ENCODE measurements around the gene GSKIP. TPM values are rescaled to one million over a fixed set of nuclear protein-coding genes. Genes with fewer than 3 reads are reported as not detected.
A peak's percentile ranks its signal among the peaks of the same experiment; 100 is the strongest.

Gene GSKIP
- total RNA-seq, result 10 to 100 TPM; 30.3 to 65.1 (median 49.7) TPM

DNA sequence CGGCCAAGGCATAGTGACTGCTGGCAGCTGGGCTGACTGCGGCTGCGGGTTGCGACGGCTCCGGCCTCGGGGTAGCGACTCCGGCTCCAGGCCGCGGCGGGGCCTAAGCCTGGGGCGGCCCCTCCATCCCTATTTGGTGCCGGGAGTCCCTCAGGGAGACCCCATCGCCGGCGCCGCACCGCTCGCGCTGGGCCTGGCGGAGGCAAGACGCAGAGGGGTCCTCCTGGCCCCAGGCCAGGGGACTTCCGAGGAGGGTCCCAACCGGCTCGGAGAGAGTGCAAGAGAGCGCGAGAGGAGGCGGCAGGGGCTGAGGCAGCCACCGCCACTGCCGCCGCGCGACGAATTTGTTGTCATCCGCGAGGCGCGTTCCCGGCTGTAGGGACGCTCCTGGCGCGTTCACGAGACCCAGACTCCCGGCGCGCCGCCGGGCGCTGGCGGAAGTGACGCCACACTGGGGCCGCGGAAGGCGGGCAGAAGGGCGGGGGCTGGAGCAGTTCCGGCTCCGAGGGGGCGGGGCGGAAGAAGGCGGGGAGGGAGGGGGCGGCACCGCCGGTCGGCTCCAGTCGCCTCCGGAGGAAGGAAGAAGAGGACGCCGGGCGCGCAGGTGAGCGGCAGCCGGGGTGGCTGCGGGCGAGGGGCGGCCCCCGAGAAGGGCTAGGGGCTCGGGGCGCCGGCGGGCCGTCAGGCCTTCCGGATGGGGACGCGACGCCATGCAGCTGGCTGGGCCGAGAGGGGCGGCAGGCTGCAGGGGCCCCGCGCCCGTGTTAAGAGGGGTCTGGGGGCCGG, at the start of gene GSKIP, which contains the start of gene ATG2B:
Gene GSKIP, plus strand, starts transcription at position 562 of the 786 bp plus-strand sequence. CDS start 18,722 bp downstream, outside the sequence.
Gene ATG2B, minus strand, starts transcription at position 377 of the 786 bp plus-strand sequence. Its CDS starts 365 bp downstream, at position 12.
- 2% methylated on average over 18 of the region's 92 CpGs; no CpG with 5 or more reads in 1 of the 2 donors for WGBS, 2 donors
- H3K27ac ChIP-seq, result peak within 1 kb of the TSS; percentile 94 to 99 (median 96)
- no peaks in the 10 kb centered on the region for H3K27me3 ChIP-seq
- intact Hi-C loops (cut with DNase I), result no loop called here
- H3K9me3 ChIP-seq, result no peaks in the 10 kb centered on the region
- H3K4me3 ChIP-seq, result peak within 1 kb of the TSS; percentile 72 to 100 (median 92)
- H3K4me1 ChIP-seq, result peaks cover 14 to 53% (median 25%) of the 10 kb centered on the region in 3 donors
- no peaks in the 10 kb centered on the region for H3K36me3 ChIP-seq
- peak; percentile 65 for DNase-seq
- TF ChIP-seq CTCF (IDR thresholded peaks at IDR 0.05) (no peak), POLR2A (IDR thresholded peaks at IDR 0.05) (peak in 3 of 4 donors; percentile 59 to 83 (median 64))

DNA sequence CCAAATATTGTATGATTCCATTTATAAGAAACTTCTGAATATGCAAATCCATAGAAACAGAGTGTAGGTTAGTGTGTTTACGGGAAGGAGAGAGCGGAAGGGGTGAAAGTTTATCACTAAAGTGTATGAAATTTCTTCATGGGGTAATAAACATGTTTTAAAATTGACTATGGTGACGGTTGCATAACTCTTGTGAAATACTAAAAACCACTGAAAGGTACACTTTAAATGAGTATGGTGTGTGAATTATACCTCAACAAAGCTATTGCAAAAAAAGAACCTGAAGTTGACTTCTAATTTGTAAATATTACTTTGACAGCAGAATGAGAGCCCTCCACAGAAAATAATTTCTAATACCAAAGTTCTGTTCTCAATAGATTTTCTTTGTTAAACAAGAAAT, 47.2 kb upstream of the GSKIP start:
- Histone ChIP-seq H3K36me3 (peaks cover 6 to 93% (median 14%) of the 10 kb centered on the region in 3 donors), H3K27me3 (no peaks in the 10 kb centered on the region), H3K4me3 (no peak overlapping the region), H3K27ac (no peak overlapping the region), H3K9me3 (no peaks in the 10 kb centered on the region), H3K4me1 (no peaks in the 10 kb centered on the region)
- intact Hi-C loops (cut with DNase I), result no loop called here
- DNase-seq, result no peak
- TF ChIP-seq POLR2A (IDR thresholded peaks at IDR 0.05) (no peak), CTCF (IDR thresholded peaks at IDR 0.05) (no peak)
- 90 to 94% methylated on average over 3 of the region's 3 CpGs for WGBS, 2 donors

DNA sequence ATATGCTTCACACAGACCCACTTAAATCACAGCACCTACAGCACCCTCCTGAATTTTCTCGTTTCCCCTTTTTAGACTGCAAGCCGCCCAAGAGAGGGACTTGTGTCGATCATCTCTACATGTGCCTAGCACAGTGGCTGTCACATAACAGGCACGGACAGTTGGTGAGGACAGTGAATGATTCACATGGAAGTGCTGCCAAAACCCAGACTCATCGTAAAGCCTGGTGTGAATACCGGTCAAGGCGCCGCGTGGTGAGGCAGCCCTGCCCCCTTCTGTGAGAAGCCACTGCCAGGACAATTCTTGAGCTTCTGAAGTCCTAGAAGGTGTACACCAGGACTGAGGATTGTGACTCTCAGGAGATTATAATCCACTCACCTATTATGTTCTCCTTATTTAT, 44.5 kb upstream of the GSKIP start:
- Histone ChIP-seq H3K4me3 (no peak overlapping the region), H3K36me3 (peaks cover 0 to 92% (median 15%) of the 10 kb centered on the region in 3 donors), H3K9me3 (no peaks in the 10 kb centered on the region), H3K27me3 (no peaks in the 10 kb centered on the region), H3K4me1 (no peaks in the 10 kb centered on the region), H3K27ac (no peak overlapping the region)
- TF ChIP-seq POLR2A (IDR thresholded peaks at IDR 0.05), result no peak
- no peak for TF ChIP-seq CTCF (IDR thresholded peaks at IDR 0.05)
- 89 to 96% methylated on average over 9 of the region's 9 CpGs for WGBS, 2 donors
- no peak for DNase-seq
- intact Hi-C loops (cut with DNase I), result no loop called here

DNA sequence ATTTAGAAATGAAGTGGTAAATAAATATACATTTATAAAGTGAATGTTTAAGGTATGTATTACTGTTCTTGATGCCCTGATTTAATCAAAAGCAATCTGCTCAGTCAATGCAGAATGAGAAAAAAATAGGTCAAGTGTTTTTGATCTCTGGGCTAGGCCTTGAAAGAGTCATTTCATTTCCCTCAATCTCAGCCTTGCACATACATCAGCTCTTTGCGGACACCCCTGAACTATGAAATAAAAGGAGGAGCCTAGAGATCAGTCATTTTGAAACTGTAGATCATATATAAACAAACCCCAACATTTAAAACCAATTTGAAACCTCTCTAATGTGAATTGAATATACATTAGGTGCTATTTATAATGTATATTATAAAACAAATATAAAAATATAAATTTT, 42.7 kb upstream of the GSKIP start:
- TF ChIP-seq CTCF (IDR thresholded peaks at IDR 0.05) (no peak), POLR2A (IDR thresholded peaks at IDR 0.05) (no peak)
- Histone ChIP-seq H3K9me3 (no peaks in the 10 kb centered on the region), H3K27ac (no peak overlapping the region), H3K27me3 (no peaks in the 10 kb centered on the region), H3K4me1 (no peaks in the 10 kb centered on the region), H3K36me3 (peaks cover 0 to 92% (median 15%) of the 10 kb centered on the region in 3 donors), H3K4me3 (no peak overlapping the region)
- DNase-seq, result no peak
- 90 to 94% methylated on average over 1 of the region's 1 CpG for WGBS, 2 donors
- intact Hi-C loops (cut with DNase I), result no loop called here

DNA sequence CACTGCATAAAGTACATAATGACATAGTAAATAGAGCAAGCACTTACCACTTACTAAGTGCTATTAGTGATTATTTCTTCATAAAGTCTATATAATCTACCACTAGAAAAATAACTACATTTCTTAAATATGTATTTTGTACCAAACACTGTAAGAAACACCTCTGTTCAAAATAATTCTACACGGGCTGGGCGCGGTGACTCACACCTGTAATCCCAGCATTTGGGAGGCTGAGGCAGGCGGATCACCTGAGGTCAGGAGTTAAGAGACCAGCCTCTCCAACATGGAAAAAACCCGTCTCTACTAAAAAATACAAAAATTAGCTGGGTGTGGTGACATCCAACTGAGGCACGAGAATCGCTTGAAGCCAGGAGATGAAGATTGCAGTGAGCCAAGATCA, 39.1 kb upstream of the GSKIP start:
- no peak overlapping the region for H3K4me3 ChIP-seq
- no peak overlapping the region for H3K27ac ChIP-seq
- no peak for DNase-seq
- intact Hi-C loops (cut with DNase I), result no loop called here
- H3K27me3 ChIP-seq, result no peaks in the 10 kb centered on the region
- peaks cover 0 to 91% (median 12%) of the 10 kb centered on the region in 3 donors for H3K36me3 ChIP-seq
- WGBS, 2 donors, result 86 to 89% methylated on average over 7 of the region's 7 CpGs
- no peak for TF ChIP-seq CTCF (IDR thresholded peaks at IDR 0.05)
- no peak for TF ChIP-seq POLR2A (IDR thresholded peaks at IDR 0.05)
- no peaks in the 10 kb centered on the region for H3K4me1 ChIP-seq
- H3K9me3 ChIP-seq, result no peaks in the 10 kb centered on the region

Measured in esophagus squamous epithelium (tissue), 5 donors.